Measurements from ENCODE around the gene FERMT1.
"Not testable (repeated sequence)": the region's sequence is repeated elsewhere in the genome, so short reads cannot be mapped to it uniquely, and the experiment has no call there.

The FERMT1 gene

DNA sequence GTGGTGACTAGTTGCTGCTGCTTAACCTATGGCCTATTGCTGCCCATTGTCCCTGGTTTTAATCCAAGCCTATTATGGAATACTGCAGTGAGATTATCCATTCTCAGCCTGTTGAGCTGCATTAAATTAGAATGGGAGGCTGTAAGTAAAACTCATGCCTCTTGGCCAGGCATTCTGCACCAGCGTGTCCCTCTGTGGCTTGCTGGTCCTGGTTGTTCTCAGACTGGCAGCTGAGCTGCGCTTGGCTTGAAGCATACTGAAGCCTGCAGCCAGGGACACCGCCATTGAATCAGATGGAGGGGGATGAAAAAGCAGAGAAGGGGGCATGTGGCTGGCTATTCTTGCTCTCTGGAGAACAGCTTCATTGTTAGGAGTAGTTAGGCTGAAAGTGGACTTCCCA, 84.6 kb downstream of the FERMT1 start:
- no peak for DNase-seq

DNA sequence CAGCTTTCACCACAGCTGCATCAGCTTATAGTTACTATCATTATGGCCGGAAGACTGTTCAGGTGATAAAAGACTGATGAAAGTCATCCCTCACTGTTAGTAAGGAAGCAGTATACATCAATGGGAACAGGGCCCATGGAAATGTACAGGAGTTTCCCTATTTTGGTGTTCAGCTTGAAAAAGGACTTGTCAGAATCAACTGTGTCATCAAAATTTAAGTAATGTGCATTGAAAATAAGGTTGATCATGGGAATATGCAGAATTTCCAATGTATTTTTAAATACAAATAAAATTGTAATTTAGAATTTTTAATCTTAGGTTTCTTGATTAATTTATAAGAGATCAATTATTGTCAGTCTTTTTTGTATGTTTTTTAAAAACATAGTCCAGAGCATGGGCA, 85.7 kb downstream of the FERMT1 start:
- no peak for DNase-seq

DNA sequence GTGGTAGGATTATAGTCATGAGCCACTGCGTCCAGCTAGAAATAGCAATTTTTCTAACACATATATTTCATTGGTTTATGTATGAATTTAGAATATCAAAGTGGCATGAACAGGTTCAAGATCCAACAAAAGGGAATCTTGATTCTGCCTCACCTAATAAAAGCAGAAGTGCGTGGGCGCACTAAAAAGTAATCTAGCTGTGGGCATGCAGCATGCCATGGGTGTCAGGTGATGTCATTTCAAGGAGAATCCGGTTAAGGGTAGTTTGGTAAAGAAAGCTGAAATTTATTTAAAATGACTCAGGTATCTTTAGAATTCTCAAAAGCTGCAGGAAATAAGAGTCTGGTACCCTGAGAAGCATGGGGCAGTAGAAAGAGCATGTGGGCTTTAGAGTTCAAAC, 86.6 kb downstream of the FERMT1 start:
- DNase-seq, result no peak

DNA sequence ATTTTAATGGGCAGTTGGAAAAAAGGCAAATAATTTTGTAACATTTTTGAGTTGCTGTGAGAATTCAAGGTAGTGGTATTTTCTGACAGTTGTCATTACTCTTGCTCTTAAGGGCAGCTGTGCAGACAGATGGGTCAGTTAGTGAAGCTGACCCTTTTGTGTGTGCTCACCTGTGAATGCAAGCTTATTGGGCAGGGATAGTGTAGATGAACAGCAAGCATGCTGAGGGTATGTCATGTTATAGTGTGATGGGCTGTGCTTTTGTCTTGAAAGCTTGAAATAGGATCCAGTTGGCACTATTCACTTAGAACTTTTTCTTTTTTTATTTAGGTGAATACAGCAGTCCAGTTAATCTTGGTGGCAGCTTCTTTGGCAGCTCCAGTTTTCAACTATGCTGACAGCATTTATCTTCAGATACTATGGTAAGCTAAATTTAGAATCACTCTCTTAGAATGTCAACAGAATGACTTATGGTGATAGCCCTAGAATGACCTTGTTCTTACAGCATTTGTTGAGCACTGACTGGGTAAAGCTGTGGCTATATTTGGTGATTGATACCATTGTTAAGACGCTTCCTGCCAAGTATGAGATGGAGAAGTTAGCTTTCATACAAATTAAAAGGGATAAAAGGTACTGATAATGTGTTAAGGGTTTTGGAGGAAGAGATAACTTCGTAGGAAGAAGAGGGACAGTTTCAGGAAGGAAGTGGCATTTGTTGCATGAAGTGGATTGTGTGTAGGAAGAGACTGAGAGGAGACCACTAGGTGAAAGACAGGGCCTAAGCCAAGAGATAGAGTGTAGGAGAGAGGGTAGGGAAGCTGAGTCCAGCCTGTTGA, 88.5 kb downstream of the FERMT1 start:
- no peak for DNase-seq

DNA sequence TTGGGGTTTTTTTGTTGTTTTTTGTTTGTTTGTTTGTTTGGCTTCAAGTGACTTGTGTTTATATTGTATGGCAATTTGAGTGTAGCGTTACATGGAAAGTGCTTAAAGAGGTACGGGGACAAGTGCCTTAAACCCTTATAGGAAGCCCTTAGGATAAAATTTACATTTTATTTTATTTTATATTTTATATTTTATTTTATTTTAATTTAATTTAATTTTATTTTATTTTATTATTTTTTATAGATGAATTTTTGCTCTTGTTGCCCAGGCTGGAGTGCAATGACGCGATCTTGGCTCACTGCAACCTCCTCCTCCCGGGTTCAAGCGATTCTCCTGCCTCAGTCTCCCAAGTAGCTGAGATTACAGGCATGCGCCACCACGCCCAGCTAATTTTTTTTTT, 89.9 kb downstream of the FERMT1 start:
- DNase-seq, result not testable (repeated sequence)

DNA sequence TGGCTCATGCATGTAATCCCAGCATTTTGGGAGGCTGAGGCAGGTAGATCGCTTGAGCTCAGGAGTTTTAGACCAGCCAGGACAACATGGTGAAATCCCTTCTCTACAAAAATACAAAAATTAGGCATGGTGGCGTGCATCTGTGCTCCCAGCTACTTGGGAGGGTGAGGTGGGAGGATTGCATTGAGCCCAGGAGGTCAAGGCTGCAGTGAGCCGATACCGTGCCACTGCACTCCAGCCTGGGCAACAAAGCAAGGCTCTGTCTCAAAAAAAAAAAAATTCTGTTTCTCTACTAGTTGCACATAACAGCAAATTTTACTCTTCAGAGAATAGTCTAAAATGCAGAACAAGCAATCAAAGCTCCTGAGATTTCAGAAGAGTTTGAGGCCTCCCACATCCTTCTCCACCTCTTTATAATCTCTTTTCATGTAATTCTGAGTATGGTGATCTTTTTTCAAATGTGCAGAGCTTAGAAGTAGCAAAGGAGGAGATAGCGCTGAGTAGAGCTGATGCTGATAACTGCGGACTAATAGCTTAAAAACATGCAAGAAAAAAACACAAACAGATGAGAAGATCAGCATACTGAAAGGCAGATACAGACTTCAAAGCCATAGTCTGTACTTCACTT, 92.3 kb downstream of the FERMT1 start:
- no peak for DNase-seq

DNA sequence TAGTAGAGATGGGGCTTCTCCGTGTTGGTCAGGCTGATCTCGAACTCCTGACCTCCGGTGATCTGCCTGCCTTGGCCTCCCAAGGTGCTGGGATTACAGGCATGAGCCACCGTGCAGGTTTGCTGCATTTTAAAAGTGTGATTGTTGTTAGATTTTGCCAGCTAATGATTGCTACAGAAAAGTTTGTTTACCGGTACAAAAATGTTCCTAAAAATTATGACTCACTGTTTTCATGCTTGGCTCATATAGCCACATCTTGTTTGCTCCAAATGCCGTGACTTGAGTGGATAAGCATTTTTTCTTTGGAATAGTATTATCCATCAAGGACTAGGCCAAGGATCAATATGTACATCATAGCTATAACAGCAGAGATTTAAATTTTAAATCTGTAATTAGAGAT, 93.3 kb downstream of the FERMT1 start:
- DNase-seq, result no peak

DNA sequence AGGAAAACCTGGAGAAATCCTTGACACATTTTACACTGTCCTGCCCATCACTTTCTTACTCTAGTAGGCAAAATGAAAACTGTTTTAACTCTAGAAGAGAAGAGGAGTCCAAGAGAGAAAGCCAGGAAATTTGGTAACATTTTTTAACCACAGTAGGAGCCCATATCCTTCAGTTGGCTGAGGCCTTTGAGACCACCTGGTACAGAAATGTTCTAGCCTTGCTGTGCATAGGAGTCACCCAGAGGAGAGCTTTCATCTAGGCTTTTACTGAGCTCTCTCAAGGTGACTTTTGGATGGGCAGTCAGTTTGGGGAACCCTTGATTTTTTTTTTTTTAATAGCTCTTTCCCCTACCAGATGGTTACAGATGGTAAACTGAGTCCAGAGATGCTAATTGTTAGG, 94.0 kb downstream of the FERMT1 start:
- DNase-seq, result no peak

DNA sequence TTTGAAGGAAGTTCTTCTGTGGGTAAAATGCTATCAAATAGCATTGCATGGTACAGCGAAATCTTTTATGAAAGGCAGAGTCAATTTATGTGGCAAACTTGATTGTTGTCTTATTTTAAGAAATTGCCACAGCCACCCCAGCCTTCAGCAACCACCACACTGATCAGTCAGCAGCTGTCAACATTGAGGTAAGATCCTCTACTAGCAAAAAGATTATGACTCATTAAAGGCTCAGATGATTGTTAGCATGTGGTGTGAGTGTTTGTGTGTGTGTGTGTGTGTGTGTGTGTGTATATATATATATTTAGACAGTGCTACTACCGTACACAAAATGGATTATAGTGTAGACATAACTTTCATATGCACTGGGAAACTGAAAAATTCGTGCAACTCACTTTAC, 96.8 kb downstream of the FERMT1 start:
- DNase-seq, result no peak

All from activated CD4-positive, alpha-beta T cell treated with anti-CD3 and anti-CD28 coated beads, Interleukin-2, amount 50 U/mL, for 1 hour (primary cell).